ENCODE results near the gene GPR171. TPM values are rescaled to one million over a fixed set of nuclear protein-coding genes. Genes with fewer than 3 reads are reported as not detected.

The GPR171 gene
- total RNA-seq, 1 donor from 2014 or later = not detected

DNA sequence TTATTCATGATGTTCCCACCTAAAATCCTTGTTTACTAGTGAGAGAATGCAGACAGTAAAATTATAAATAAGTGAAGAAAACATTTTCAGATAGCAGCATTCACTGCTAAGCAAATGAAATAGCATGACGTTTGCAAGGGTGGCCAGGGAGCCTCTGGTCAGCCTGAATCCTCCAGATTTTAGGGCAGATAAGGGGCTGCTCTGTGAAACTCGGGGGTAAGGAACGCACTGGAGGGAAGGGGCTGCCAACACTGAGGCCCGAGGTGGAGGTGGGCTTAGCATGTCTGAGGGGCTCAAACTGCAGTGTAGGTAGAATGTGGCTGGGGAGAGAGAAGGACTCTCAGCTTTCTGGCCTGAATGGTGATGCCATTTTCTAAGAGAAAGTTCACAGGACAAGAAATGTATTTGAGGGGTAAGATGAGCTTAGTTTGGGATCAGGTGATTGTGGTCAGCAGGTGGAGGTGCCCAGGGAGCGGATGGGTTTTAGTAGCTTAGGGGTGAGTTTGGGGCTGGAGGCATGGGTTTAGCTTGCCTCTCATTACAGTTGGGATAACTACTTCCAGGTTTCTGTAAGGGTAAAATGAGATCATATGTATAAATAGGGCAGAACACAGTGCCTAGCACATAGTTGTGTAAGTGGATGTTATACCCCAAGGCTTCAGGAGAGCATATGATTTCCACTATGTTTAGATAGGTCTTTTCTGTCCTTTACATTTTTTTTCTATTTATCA lies 20.5 kb downstream of the GPR171 start:
- no peaks in the 10 kb centered on the region for H3K27me3 ChIP-seq
- no peaks in the 10 kb centered on the region for H3K79me2 ChIP-seq (ENCODE audit: low read depth)
- Mint-ChIP-seq H3K27me3 (ENCODE audit: insufficient read depth, low read depth) (no peaks in the 10 kb centered on the region), H3K9me3 (no peaks in the 10 kb centered on the region), H3K36me3 (peaks cover 4% of the 10 kb centered on the region), H3K4me3 (no peak overlapping the region), H3K27ac (no peak overlapping the region), H3K4me1 (peaks cover 3% of the 10 kb centered on the region)
- no peak overlapping the region for H2AFZ ChIP-seq (replicated peaks)
- H3K4me2 ChIP-seq = no peak overlapping the region
- no peaks in the 10 kb centered on the region for H3K4me1 ChIP-seq
- H3K9me3 ChIP-seq (ENCODE audit: low read depth) = no peaks in the 10 kb centered on the region
- H3K27ac ChIP-seq = no peak overlapping the region
- DNase-seq (ENCODE audit: low spot score) = no peak
- no peak overlapping the region for H3K4me3 ChIP-seq
- no peaks in the 10 kb centered on the region for H3K36me3 ChIP-seq
- H4K20me1 ChIP-seq (ENCODE audit: low read depth) = no peaks in the 10 kb centered on the region
- no peak overlapping the region for H3K9ac ChIP-seq
- H3F3A ChIP-seq (ENCODE audit: low read depth) = no peaks in the 10 kb centered on the region
- TF ChIP-seq EZH2phosphoT487 (IDR thresholded peaks at IDR 0.05) = no peak

DNA sequence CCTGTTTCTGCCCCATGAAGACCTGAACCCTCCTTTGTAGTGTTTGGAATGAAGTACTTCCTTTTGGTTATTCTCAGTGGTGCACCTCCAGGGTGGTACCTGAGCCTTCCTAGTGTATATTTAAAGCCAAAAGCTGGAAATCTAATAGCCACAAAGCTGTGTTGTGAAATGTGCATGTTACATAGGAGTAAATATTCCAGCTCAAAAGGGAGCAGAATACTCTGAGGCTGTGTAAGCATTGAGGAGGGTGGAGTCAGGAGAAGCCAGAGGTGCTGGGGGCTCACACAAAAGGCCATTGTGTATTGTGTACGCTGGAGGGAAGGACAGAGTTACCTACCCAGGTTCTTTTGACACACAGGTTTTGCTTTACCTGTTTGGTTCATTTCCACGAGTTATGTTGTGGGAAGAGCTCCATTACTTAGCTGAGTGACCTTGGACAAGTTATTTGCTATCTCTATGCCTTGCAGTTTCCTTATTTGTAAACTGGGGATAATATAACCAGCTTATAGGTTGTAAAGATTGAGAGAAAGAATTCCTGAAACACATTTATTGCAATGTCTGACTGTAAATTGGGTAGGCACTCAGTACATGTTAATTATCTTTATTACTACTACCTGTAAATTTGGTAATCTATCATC lies 24.7 kb downstream of the GPR171 start:
- H3F3A ChIP-seq (ENCODE audit: low read depth) = no peaks in the 10 kb centered on the region
- Mint-ChIP-seq H3K9me3 (no peaks in the 10 kb centered on the region), H3K36me3 (peaks cover 2% of the 10 kb centered on the region)

DNA sequence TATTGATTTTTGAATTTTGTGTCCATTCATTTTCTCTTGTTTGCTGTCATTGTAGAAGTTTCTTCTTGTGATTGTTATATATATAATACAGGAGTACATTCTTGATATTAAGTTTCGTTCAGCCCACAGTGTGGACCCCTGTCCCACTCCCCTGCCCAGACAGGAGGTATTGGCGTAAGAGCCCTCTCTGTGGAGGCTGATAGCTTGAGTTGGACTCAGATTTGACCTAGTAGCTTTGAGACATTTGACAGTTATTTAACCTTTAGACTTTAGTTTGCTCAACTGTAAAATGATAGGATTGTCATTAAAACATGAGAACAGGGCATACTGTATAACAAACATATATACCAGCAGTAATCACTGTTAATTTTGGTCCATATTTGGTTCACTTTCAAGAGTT lies 27.1 kb downstream of the GPR171 start:
- peaks cover 8% of the 10 kb centered on the region for H3K4me1 ChIP-seq
- H3K9me3 ChIP-seq (ENCODE audit: low read depth) = no peaks in the 10 kb centered on the region
- no peaks in the 10 kb centered on the region for H3F3A ChIP-seq (ENCODE audit: low read depth)
- no peak for DNase-seq (ENCODE audit: low spot score)
- no peaks in the 10 kb centered on the region for H3K27me3 ChIP-seq
- no peak overlapping the region for H3K9ac ChIP-seq
- H3K27ac ChIP-seq = no peak overlapping the region
- H3K36me3 ChIP-seq = no peaks in the 10 kb centered on the region
- H3K4me3 Mint-ChIP-seq = no peak overlapping the region
- H2AFZ ChIP-seq (replicated peaks) = no peak overlapping the region
- TF ChIP-seq EZH2phosphoT487 (IDR thresholded peaks at IDR 0.05) (no peak), EZH2 (IDR thresholded peaks at IDR 0.05) (no peak)
- H3K9me3 Mint-ChIP-seq = no peaks in the 10 kb centered on the region
- H3K27me3 Mint-ChIP-seq (ENCODE audit: insufficient read depth, low read depth) = peaks cover 4% of the 10 kb centered on the region
- H3K4me3 ChIP-seq = no peak overlapping the region
- no peaks in the 10 kb centered on the region for H4K20me1 ChIP-seq (ENCODE audit: low read depth)
- no peak overlapping the region for H3K27ac Mint-ChIP-seq
- H3K4me2 ChIP-seq = no peak overlapping the region
- H3K4me1 Mint-ChIP-seq = peaks cover 22% of the 10 kb centered on the region
- no peaks in the 10 kb centered on the region for H3K36me3 Mint-ChIP-seq
- H3K79me2 ChIP-seq (ENCODE audit: low read depth) = no peaks in the 10 kb centered on the region

More for the DNA sequence above, 24.7 kb downstream of the GPR171 start:
- no peak overlapping the region for H3K27ac Mint-ChIP-seq
- Histone ChIP-seq H4K20me1 (ENCODE audit: low read depth) (no peaks in the 10 kb centered on the region), H3K36me3 (no peaks in the 10 kb centered on the region), H3K4me1 (no peaks in the 10 kb centered on the region), H3K4me2 (no peak overlapping the region), H3K79me2 (ENCODE audit: low read depth) (no peaks in the 10 kb centered on the region), H2AFZ (replicated peaks) (no peak overlapping the region), H3K27me3 (no peaks in the 10 kb centered on the region), H3K27ac (no peak overlapping the region), H3K9me3 (ENCODE audit: low read depth) (no peaks in the 10 kb centered on the region), H3K9ac (no peak overlapping the region), H3K4me3 (no peak overlapping the region)
- peaks cover 3% of the 10 kb centered on the region for H3K4me1 Mint-ChIP-seq
- TF ChIP-seq EZH2 (IDR thresholded peaks at IDR 0.05) = no peak
- TF ChIP-seq, protein P1, sequence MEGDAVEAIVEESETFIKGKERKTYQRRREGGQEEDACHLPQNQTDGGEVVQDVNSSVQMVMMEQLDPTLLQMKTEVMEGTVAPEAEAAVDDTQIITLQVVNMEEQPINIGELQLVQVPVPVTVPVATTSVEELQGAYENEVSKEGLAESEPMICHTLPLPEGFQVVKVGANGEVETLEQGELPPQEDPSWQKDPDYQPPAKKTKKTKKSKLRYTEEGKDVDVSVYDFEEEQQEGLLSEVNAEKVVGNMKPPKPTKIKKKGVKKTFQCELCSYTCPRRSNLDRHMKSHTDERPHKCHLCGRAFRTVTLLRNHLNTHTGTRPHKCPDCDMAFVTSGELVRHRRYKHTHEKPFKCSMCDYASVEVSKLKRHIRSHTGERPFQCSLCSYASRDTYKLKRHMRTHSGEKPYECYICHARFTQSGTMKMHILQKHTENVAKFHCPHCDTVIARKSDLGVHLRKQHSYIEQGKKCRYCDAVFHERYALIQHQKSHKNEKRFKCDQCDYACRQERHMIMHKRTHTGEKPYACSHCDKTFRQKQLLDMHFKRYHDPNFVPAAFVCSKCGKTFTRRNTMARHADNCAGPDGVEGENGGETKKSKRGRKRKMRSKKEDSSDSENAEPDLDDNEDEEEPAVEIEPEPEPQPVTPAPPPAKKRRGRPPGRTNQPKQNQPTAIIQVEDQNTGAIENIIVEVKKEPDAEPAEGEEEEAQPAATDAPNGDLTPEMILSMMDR (IDR thresholded peaks at IDR 0.05) = no peak
- TF ChIP-seq EZH2phosphoT487 (IDR thresholded peaks at IDR 0.05) = no peak
- H3K27me3 Mint-ChIP-seq (ENCODE audit: insufficient read depth, low read depth) = peaks cover 2% of the 10 kb centered on the region
- DNase-seq (ENCODE audit: low spot score) = no peak
- H3K4me3 Mint-ChIP-seq = no peak overlapping the region

DNA sequence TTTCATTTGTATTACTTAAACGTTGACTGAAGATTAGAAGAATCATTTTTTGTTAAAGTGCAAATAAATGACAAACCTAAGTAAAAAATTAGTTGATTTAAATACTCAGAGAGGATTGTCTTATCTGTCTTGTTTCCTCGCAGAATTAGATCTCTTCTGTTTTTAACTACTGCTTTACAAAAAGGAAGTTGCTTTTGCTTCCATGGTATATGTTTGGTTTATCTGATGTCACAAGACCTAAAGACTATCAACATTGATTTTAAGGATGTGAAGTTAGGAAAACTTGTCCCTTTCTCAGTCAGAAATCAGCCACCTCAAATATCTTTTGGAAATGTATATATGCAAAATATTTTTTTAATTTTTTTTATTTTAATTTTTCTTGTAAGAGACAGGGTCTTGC lies 28.7 kb downstream of the GPR171 start:
- Mint-ChIP-seq H3K4me1 (peaks cover 26% of the 10 kb centered on the region), H3K27me3 (ENCODE audit: insufficient read depth, low read depth) (peaks cover 4% of the 10 kb centered on the region), H3K27ac (no peak overlapping the region), H3K4me3 (no peak overlapping the region), H3K9me3 (no peaks in the 10 kb centered on the region), H3K36me3 (no peaks in the 10 kb centered on the region)
- Histone ChIP-seq H3K79me2 (ENCODE audit: low read depth) (no peaks in the 10 kb centered on the region), H3K9me3 (ENCODE audit: low read depth) (no peaks in the 10 kb centered on the region), H3F3A (ENCODE audit: low read depth) (no peaks in the 10 kb centered on the region), H3K36me3 (no peaks in the 10 kb centered on the region), H4K20me1 (ENCODE audit: low read depth) (no peaks in the 10 kb centered on the region), H3K9ac (no peak overlapping the region), H3K4me3 (no peak overlapping the region), H2AFZ (replicated peaks) (no peak overlapping the region), H3K4me2 (no peak overlapping the region), H3K4me1 (peaks cover 8% of the 10 kb centered on the region), H3K27ac (no peak overlapping the region), H3K27me3 (no peaks in the 10 kb centered on the region)
- DNase-seq (ENCODE audit: low spot score) = no peak
- TF ChIP-seq EZH2 (IDR thresholded peaks at IDR 0.05) (no peak), EZH2phosphoT487 (IDR thresholded peaks at IDR 0.05) (no peak)
- TF ChIP-seq, protein P1 (IDR thresholded peaks at IDR 0.05) = no peak
